Activated T-helper 1 cell treated with anti-CD3 and anti-CD28 coated beads, Interleukin-2, amount 50 U/mL, for 16 hours (primary cell): Measurements from ENCODE around the gene SLC6A3.
A peak's percentile ranks its signal among the peaks of the same experiment; 100 is the strongest.

Experiments
- DNase-seq, 2 donors: peaks; one replicate each; pipeline ENCODE4 v3.0.0-alpha.2; 2020; ENCODE audit warnings: low read depth in 1 of 2, low spot score in 1 of 2

Gene SLC6A3

GRCh38 chr5:1356873-1357787 is 88.1 kb downstream of the SLC6A3 start:
- DNase-seq: no peak

DNA sequence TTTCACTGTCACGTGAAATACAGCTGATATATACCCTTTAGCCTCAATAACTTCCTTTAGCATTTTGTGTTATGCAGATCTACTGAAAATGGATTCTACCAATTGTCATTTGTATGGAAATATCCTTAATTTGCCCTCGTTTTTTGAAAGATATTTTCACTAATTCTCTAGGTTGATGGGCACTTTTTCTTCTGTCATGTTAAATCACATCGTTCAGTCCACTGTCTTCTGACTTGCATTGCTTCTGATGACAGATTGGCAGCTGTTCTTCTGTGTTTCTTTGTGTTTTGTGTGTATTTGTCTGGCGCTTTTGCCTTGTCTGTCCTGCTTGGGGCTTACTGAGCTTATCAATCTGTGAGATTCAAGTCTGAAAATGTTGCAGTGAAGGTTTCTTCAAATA is 90.7 kb downstream of the SLC6A3 start:
- no peak for DNase-seq

DNA sequence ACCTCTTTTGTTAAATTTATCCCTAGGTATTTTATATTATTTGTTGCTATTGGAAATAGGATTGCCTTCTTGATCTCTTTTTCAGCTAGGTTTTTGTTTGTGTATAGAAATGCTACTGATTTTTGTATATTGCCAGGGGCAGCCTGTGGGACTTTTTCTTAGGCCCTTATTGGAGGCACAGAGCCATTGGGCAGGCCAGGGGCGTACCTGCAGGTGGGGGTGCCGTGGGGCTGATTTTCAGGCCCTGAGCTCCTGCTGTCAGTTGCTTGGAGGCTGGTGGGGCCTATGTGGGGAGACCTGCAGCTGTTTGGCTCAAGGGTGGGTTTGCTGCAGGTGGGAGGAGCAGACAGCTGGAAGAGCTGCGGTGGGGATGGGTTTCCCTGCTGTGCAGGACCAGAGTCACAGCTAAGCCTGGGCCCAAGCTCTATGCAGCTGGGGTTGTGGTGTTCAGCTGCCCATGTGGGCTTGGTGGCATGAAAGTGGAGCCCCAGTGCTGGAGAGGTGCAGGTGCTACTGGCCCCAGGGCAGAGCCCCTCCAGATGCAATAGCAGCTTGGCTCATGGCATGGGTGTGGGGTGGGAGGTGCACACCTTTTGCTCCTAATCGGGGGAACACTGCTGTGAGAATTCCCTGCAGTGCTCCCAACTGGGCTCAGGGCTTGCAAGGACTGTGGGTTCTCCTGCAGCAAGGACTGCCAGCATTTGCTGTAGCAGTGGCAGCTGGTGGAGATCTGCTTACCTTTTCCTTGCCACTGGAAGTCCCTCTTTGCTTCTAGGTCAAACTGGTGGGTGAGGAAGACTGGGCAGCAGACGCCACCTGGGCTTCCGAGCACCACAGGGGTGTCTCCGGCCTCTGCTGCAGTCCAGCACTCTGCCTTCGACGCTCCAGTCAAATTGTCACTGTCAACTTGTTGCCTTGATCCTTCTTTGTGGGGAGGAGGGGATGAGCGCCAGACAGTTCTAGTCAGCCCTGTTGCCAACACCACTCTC is 92.7 kb downstream of the SLC6A3 start:
- no peak for DNase-seq

GRCh38 chr5:1351156-1351555 is 94.1 kb downstream of the SLC6A3 start:
- no peak for DNase-seq

DNA sequence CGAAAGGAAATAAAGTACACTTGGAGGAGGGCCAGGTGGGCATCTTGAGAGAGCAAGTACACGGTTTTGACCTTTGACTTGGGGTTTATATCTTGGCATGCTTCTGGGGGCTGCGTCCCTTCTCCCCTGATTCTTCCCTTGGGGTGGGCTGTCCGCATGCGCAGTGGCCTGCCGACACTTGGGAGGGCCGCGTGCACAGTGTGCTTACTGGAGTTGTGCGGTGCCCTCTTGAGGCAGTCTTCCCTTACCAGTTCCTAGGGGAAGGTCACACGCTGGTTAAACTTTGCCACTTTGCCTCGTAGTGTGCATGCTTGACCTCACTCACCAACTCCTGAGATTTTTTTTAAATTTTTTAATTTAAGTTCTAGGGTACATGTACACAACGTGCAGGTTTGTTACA is 96.0 kb downstream of the SLC6A3 start:
- DNase-seq: no peak

DNA sequence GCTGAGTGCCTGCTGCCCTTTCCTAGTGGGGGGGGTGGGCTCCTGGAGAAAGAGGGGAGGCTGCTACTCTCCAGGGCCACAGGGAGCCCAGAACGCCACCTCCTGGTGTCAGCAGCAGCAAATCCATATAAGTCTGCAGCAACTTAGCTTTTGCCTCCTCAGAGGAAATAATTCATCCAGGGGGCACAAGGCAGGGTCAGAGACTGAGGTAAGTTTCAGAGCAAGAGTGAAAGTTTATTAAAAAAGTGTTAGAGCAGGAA is 96.3 kb downstream of the SLC6A3 start:
- no peak for DNase-seq

DNA sequence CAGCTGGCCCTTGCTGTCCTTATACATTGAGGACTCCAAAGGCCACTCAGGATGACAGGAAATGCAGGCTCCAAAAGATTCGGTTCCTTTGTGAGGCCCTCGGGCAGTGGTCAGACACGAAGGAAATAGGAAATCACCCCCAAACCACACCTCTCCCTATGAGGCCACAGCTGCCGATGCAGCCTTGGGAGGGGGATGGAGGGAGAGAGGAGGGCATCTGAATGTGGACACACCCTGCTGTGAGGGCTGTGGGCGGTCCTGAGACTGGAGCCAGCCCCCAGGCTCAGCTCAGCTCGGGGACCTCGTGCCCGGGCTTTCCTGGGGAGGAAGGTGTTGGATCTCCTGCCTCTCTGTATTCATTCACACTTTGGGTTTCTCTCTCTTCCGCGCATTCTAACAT is 97.7 kb downstream of the SLC6A3 start:
- DNase-seq: no peak

DNA sequence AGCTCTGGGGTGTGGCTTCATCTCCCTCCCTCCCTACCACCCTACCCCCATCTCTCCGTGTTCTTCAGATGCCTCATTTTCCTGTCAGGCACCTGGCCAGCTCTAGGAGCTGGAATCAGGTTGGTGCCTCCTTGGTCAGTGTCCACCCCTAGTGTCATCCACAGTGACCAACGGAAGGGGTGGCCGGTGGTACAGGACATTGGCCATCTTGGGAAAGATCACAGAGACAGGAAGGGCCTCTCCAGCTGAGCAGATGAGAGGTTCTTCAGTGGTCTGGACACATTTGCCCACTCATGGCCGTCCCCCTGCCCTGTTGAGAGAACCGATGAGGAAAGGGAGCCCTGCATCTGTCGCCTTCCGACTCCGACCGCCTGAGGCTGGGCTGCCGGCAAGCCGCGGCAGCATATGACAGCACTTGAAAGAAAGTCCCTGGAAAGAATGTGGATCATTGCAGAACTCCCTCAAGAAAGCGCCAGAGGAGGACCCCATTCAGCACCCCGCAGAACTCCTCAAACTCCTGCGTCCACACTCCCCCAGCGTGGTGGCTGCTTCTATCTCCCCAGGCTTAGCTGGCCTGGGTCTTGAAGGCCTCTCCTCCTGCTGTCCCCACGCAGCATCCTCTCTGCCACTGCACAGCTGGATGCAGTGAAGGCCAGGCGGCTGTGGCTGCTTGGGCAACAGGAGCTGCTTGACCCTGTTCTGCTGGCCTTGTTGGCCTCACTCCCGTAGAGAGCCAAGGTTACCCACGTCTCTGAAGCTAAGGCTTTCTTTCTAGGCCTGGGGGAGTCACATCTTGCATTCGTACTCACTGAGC is 98.4 kb downstream of the SLC6A3 start:
- DNase-seq: no peak

DNA sequence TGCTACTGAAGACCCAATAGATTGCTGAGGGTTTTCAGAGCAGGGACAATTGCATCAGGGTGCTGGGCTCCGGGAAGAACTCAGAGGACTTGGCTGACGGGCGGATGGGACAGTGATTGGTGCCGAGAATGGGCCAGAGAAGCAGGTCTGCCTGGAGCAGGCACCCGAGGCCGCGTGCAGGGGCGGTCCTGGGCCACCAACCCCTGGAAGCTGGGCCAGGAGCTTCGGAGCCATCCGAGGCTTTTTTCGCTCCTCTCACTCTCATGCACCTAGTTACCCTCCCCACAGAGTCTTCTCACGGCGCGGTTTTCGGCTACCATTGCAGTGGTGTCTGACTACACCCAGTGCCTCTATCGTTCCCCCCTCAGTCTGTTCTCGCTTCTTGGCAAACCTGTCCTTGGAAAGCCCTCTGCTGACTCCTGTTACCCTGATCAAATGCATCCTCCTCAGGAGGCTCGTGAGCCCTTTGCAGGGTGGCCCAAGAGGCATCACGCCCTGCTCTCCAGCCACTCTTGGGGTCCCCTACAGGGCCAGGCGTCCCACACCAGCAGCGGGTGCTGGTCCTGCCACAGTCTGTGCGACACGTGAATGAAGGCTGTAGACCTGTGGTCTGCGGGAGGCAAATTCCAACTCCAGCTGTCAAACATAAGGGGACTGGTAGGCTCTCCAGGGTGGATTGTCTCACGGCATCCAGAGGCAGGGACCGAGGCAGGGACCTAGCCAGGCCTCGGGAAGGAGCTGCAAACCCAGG is 99.2 kb downstream of the SLC6A3 start:
- no peak for DNase-seq

- DNase-seq: peak; percentile 68 to 87
These were observed 100.0 kb downstream of the SLC6A3 start, which contains the start of gene CLPTM1L for GRCh38 chr5:1344975-1345838. CLPTM1L (minus strand) TSS chr5:1345099; CDS start chr5:1344841, 258 bp downstream.

GRCh38 chr5:1343931-1344901 is 101.0 kb downstream of the SLC6A3 start:
- no peak for DNase-seq

DNA sequence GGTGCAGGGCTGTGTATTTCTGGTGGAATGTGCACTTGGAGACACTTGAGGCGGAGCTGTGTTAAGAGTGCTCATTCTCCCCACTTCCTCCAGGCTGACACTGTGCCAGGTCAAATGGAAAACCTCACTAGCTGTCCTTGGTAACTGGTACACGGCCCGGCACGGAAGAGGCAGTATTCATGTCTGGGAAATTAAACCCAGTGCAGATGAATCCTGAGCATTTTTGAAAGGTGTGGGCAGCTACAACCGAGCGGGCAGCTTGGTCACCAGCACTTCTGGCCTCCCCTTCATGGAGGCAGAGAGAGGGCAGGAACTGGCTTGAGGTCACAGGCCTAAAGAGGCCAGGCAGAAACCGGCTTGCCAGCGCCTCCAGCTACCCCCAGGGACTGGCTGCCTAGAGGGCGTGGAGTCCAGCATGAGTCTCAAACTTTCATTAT is 101.9 kb downstream of the SLC6A3 start:
- no peak for DNase-seq
